ENCODE measurements around the gene KLHL8.

Gene KLHL8

GRCh38 chr4:87220094-87220822 is at the start of gene KLHL8:
Gene KLHL8 (minus strand): TSS chr4:87220618. CDS start chr4:87195539, 25,079 bp downstream.
- DNase-seq: peak; percentile 63

GRCh38 chr4:87270144-87270543 is 49.7 kb upstream of the KLHL8 start:
- no peak for DNase-seq

- DNase-seq: no peak
Measured at GRCh38 chr4:87268411-87268810, 48.0 kb upstream of the KLHL8 start.

- DNase-seq: no peak
Measured at GRCh38 chr4:87266986-87267385, 46.6 kb upstream of the KLHL8 start.

- no peak for DNase-seq
Measured at GRCh38 chr4:87262886-87263285, 42.5 kb upstream of the KLHL8 start.

GRCh38 chr4:87260477-87260876 is 40.1 kb upstream of the KLHL8 start:
- no peak for DNase-seq

GRCh38 chr4:87258677-87259076 is 38.3 kb upstream of the KLHL8 start:
- DNase-seq: no peak

- no peak for DNase-seq
Measured at GRCh38 chr4:87257523-87257922, 37.1 kb upstream of the KLHL8 start.

- no peak for DNase-seq
Measured at GRCh38 chr4:87255755-87256154, 35.3 kb upstream of the KLHL8 start.

GRCh38 chr4:87251106-87251505 is 30.7 kb upstream of the KLHL8 start:
- DNase-seq: no peak

- DNase-seq: no peak
Measured at GRCh38 chr4:87250294-87250693, 29.9 kb upstream of the KLHL8 start.

GRCh38 chr4:87249332-87250019 is 29.1 kb upstream of the KLHL8 start:
- DNase-seq: no peak

GRCh38 chr4:87243426-87244053 is 23.1 kb upstream of the KLHL8 start:
- no peak for DNase-seq

- no peak for DNase-seq
Measured at GRCh38 chr4:87241336-87241735, 20.9 kb upstream of the KLHL8 start.

- no peak for DNase-seq
Measured at GRCh38 chr4:87240341-87240740, 19.9 kb upstream of the KLHL8 start.

GRCh38 chr4:87239821-87240220 is 19.4 kb upstream of the KLHL8 start:
- DNase-seq: no peak

- DNase-seq: no peak
Measured at GRCh38 chr4:87239194-87239593, 18.8 kb upstream of the KLHL8 start.

- DNase-seq: no peak
Measured at GRCh38 chr4:87236861-87237260, 16.4 kb upstream of the KLHL8 start.

- no peak for DNase-seq
Measured at GRCh38 chr4:87235020-87235671, 14.7 kb upstream of the KLHL8 start.

GRCh38 chr4:87232216-87232615 is 11.8 kb upstream of the KLHL8 start:
- no peak for DNase-seq

GRCh38 chr4:87230806-87231205 is 10.4 kb upstream of the KLHL8 start:
- DNase-seq: no peak

GRCh38 chr4:87229979-87230378 is 9.6 kb upstream of the KLHL8 start:
- no peak for DNase-seq

GRCh38 chr4:87228262-87228860 is 7.9 kb upstream of the KLHL8 start:
- DNase-seq: no peak

Measured in 8988T (cell line).